ENCODE data around the gene BFSP2. TPM values are rescaled to one million over a fixed set of nuclear protein-coding genes. Genes with fewer than 3 reads are reported as not detected.

The BFSP2 gene, protein sequence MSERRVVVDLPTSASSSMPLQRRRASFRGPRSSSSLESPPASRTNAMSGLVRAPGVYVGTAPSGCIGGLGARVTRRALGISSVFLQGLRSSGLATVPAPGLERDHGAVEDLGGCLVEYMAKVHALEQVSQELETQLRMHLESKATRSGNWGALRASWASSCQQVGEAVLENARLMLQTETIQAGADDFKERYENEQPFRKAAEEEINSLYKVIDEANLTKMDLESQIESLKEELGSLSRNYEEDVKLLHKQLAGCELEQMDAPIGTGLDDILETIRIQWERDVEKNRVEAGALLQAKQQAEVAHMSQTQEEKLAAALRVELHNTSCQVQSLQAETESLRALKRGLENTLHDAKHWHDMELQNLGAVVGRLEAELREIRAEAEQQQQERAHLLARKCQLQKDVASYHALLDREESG
- total RNA-seq (2014; rRNA removed; shearing (Covaris generic)), result 0.40 TPM in 1 of 2 replicates, not detected in the other
- not detected in 2 replicates for polyA plus RNA-seq (2015; cell fraction: cytosol; rRNA removed)
- not detected in 2 replicates for polyA plus RNA-seq (2015; cell fraction: nucleus; rRNA removed)

DNA sequence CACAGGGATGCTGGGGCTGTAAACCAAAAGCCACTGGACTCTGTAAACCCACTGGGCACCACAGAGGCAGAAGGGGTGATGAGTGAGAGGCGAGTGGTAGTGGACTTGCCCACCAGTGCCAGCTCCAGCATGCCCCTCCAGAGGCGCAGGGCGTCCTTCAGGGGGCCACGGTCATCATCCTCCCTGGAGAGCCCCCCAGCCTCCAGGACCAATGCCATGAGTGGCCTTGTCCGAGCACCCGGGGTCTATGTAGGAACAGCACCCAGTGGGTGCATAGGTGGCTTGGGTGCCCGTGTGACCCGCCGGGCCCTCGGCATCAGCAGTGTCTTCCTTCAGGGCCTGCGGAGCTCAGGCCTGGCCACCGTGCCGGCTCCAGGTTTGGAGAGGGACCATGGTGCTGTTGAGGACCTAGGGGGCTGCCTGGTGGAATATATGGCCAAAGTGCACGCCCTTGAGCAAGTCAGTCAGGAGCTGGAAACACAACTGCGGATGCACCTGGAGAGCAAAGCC is at the start of gene BFSP2:
Gene BFSP2, plus strand, starts transcription at position 51 of the 510 bp plus-strand sequence. Its CDS starts 28 bp downstream, at position 79.
- DNase-seq (ENCODE audit: low read depth, low spot score), result no peak
- in situ Hi-C loops (cut with HindIII; ENCODE audit: low pct_unique_long_range_greater_than_20kb, low sequenced_read_pairs), result no loop called here

DNA sequence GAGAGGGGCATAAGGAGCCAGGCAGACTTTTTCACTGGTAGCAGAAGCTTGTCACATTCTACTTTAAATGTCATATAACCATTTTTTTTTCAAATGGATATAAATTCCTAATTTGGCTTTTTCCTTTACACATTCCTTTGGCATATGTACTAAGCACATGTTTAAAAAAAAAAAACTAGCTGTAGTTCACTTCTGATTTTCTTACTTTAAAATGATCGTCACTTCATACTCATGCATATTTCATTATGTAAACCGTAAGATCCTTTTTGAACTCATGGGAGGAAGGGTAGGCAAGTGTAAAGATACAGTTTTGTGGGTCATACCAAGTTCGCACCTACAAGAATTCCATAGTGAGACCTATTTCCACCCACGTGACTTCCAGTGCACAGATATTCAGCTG is 45.1 kb upstream of the BFSP2 start:
- DNase-seq (ENCODE audit: low read depth, low spot score), result no peak
- in situ Hi-C loops (cut with HindIII; ENCODE audit: low pct_unique_long_range_greater_than_20kb, low sequenced_read_pairs), result no loop called here

DNA sequence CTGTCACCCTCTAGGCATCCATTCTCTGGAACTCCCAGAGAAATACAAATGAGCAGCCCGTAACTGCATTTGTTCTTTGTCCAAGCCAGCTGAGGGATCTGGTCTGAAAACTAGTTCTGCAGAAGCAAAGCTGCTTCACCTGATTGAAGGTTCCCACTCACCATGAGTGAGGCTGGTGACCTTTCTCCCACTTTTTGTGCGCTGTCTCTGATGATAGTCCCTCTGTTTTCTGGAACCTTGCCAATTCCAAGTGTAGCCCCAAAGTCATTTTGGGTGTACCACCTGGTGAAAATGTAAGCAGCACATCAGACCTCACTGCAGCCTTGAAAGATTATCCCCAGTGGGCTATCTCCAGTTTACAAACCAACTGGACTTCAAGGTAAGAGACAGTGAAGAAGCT is 39.4 kb upstream of the BFSP2 start:
- in situ Hi-C loops (cut with HindIII; ENCODE audit: low pct_unique_long_range_greater_than_20kb, low sequenced_read_pairs), result no loop called here

DNA sequence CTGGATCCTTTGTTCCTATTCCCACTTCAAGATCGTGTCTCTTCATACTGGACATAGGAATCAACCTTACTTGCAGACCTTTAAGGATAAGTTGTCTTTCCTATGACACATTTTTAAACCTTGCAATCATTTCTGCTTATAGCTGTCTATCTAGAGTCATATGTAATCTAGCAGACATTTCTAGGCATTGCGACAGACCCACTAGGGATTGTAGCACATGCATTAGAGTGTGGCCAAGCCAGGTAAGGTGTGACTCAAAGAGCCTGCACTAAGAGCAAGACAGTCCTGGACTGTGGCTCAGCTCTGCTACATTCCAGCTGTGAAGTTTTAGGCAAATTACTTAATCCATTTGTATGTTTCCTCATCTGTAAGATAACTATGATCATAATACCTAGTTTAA is 38.8 kb upstream of the BFSP2 start:
- in situ Hi-C loops (cut with HindIII; ENCODE audit: low pct_unique_long_range_greater_than_20kb, low sequenced_read_pairs), result no loop called here
- no peak for DNase-seq (ENCODE audit: low read depth, low spot score)

More for the DNA sequence above, 39.4 kb upstream of the BFSP2 start:
- no peak for DNase-seq (ENCODE audit: low read depth, low spot score)

DNA sequence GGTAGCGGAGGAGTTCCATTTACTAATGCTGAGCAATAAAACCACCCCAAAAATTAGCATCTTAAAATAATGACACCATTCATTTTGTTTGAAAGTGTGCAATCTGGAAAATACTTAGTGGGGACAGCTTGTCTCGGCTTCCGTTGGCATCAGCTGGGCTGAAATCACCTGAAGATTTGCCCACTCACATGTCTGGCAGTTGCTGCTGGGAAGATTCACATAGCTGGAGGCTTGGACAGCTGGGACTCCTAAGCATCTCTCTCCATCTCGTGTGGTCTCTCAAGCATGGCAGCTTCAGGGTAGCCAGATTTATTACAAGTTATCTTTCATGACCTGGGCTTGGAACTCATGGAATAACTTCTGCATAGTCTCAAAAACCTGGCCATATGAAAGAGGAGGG is 38.4 kb upstream of the BFSP2 start:
- in situ Hi-C loops (cut with HindIII; ENCODE audit: low pct_unique_long_range_greater_than_20kb, low sequenced_read_pairs), result no loop called here
- no peak for DNase-seq (ENCODE audit: low read depth, low spot score)

DNA sequence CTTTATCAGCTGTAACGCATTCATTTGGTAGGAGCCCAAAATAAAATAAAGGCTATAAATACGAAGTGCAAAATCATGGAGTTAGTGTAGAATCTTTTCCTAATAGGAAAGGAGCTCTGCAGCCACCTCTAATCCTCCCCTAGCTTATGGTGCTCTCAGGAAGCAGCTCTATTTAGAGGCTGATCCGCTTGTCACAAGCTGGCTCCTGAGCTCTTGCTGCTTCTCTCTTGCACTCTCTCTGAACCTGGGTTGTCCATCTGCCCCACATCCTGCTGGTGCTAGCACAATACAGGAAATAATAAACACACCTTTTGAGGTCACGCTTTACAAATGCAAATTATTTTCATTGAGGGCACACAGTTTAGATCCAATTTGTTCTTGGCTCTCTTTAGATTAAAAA is 37.3 kb upstream of the BFSP2 start:
- in situ Hi-C loops (cut with HindIII; ENCODE audit: low pct_unique_long_range_greater_than_20kb, low sequenced_read_pairs), result no loop called here
- DNase-seq (ENCODE audit: low read depth, low spot score), result no peak

DNA sequence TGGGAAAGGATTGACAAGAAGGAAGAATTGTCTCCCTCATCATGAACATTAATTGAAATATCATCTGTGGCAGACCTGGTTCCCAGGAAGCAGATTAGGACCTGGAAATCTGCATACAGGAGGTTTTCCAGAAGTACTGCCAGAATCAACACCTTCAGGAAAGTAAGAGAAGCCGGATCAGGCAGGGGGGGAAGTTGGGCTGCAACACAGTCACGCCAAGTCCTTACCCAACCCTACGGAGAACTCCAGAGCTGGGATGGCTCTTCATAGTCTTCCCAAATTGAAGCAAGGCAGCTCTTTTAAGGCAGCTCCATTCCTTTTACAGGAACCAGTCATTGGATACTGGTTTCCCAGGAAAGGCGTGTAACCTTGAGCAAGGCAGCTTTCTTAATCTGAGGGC is 35.2 kb upstream of the BFSP2 start:
- DNase-seq (ENCODE audit: low read depth, low spot score), result no peak
- in situ Hi-C loops (cut with HindIII; ENCODE audit: low pct_unique_long_range_greater_than_20kb, low sequenced_read_pairs), result no loop called here

DNA sequence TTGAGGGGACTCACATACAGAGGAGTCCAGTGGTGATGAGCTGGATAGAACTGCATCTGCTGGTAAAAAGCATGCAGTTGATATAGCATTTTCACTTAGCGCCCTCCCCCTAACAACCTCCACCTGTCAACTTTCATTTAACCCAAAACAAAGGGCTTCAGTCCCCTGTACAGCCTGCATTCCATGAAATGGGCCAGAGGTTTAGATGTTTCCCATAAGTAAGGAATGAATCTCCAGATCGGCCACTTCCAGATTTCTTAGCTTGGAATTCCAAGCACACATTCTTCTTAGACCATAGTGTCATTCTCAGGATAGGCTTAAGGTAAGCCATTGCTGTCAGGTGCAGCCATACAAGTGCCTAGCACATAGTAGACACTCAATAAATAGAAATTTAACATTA is 32.9 kb upstream of the BFSP2 start:
- in situ Hi-C loops (cut with HindIII; ENCODE audit: low pct_unique_long_range_greater_than_20kb, low sequenced_read_pairs), result no loop called here

DNA sequence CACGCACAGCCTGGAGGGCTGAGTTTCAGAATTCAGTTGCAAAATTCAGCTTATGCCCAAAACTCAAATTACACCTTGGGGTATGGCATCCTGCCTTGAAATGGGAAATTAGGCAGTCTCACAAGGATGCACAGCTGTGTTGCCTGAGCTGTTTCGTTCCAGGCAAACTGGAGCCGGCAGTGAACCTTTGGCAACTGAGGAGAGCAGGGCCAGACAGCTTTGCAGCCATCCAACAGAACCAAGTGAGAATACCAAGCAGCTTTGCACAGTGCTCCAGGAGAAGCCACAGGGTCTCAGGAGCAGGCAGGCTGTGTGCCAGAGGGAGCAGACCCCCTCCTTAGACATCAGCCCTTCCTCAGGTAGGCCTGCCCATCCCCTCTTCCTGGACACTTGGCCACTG is 32.5 kb upstream of the BFSP2 start:
- DNase-seq (ENCODE audit: low read depth, low spot score), result no peak
- in situ Hi-C loops (cut with HindIII; ENCODE audit: low pct_unique_long_range_greater_than_20kb, low sequenced_read_pairs), result no loop called here

More for the DNA sequence above, 32.9 kb upstream of the BFSP2 start:
- DNase-seq (ENCODE audit: low read depth, low spot score), result no peak

DNA sequence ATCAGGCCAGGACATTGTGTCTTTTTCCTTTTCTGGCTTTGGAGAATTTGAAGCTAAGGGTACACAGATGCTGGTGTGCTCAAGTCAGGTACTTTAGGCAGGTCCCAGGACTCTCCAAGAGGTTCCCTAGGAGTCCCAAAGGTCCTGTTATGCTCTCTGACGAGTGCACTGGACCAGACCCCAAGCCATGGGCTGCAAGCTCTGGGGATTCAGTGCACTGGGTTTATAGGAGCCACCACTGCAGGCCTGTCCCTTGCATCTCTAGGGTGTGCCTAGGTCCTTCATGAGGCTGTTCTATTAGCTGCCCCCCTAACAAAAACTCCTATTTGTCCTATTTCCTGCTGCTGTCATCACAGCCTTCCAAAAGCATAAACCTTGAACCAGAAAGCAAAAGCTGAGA is 31.9 kb upstream of the BFSP2 start:
- DNase-seq (ENCODE audit: low read depth, low spot score), result no peak
- in situ Hi-C loops (cut with HindIII; ENCODE audit: low pct_unique_long_range_greater_than_20kb, low sequenced_read_pairs), result no loop called here

DNA sequence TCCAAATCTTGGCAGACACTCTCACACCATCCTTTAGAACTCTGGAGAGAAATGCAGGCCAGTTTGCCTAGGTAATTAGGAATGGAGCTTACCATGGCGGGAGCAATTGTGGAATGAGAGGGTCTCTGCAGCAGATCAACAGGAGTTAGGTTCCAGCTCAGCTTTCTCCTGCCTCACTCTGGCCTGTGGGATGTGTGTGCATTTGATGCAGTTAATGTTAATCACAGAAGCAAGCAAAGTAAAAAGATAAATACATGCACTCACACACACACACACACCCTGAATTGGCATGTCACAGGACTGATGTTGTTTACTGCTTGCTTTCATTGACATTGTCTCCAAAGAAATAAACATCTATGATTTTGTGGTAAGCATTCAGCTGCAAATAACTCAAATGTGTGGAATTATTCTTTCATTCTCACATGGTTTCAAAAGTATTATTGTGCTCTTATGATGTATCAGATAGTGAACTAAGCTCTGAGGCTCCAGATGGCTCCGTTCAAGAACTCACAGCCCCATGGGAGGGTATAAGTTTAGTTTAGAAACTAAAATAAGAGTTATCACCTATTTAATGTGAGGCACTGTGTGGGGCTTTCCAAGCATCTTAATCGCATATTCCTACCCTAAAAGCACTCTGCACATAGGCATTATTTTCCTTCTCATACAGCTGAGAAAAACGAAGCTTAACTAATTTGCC is 31.3 kb upstream of the BFSP2 start:
- no peak for DNase-seq (ENCODE audit: low read depth, low spot score)
- in situ Hi-C loops (cut with HindIII; ENCODE audit: low pct_unique_long_range_greater_than_20kb, low sequenced_read_pairs), result no loop called here

DNA sequence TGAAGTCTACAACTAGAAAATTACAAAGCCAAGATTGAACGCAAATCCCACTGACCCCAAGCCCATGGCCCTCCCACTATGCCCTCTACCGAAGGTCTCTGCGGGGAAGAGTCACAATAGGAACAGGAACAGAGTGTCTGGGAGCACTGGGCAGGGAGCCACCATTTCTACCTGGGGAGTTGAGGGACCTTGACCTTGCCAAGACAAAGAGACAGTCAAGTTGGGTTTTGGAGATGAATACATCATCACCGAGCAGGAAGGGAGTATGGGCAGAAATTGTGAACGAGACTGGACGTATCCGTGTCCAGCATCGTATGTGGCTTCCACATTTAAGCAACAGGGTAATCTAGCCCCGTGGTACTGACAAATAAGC is 30.8 kb upstream of the BFSP2 start:
- DNase-seq (ENCODE audit: low read depth, low spot score), result no peak
- in situ Hi-C loops (cut with HindIII; ENCODE audit: low pct_unique_long_range_greater_than_20kb, low sequenced_read_pairs), result no loop called here

DNA sequence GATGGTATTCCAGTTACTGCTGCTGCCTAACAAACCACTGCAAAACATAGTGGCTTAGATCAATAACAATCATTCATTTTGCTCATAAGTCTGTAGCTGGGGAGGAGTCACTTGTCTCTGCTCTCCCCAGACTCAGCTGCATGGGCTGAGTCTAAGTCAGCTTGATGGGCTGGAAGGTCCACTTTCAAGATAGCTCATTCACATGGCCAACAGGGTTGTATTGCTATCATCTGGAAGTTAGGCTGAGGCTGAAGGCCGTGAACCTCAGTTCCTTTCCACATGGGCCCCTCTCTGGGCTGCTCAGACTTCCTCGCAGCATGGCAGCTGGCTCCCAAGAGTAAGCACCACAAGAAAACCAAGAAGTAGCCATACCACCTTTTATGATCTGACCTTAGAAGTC is 28.7 kb upstream of the BFSP2 start:
- in situ Hi-C loops (cut with HindIII; ENCODE audit: low pct_unique_long_range_greater_than_20kb, low sequenced_read_pairs), result no loop called here
- no peak for DNase-seq (ENCODE audit: low read depth, low spot score)

DNA sequence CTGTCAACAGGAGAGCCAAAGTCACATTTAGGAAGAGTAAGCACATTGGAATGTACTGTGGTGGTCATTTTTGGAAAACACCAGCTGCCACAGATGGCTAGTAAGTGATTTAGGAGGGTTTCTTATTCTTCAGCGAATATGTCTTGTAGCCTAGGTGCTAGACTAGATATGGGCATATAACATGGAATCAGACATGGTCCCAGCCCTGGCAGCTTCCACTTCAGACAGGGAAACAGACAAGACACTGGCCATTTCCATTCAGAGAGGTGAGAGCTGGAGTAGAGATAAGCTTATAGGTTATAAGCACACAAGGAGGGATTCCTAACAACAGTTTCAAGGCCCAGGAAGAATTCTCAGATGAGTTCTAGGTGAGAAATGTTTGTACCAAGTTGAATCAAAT is 28.2 kb upstream of the BFSP2 start:
- in situ Hi-C loops (cut with HindIII; ENCODE audit: low pct_unique_long_range_greater_than_20kb, low sequenced_read_pairs), result no loop called here
- DNase-seq (ENCODE audit: low read depth, low spot score), result no peak

DNA sequence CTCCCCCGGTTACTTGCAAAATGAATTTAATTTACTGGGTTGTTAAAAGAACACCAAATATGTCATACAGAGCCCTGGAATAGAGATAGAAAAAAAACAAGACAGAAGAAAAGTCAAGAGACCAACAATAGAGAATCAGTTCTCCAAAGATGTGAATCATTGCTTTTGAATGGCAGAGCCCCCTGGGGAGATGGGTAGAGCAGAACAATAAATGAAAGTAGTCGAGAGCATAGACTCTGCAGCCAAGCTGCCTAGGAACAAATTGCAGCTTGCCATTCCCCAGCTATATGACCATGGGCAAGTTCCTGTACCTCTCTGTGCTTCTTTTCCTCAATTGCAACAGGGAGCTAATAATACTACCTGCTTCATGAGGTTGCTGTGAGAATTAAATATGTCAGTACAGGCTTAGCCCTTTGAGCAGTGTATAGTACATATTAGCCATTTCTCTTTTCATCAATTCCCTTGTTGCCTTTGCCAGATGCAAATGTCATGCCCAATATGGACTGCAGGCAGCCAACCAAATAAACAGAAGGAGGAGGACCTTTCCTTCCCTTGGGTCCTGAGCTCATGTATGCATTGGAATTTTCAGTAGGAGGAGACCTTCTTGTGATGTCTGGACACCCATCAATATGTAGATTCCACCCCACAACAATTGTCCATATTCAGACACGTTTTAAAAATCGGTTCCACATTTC is 25.0 kb upstream of the BFSP2 start:
- in situ Hi-C loops (cut with HindIII; ENCODE audit: low pct_unique_long_range_greater_than_20kb, low sequenced_read_pairs), result no loop called here
- DNase-seq (ENCODE audit: low read depth, low spot score), result peak; percentile 86

DNA sequence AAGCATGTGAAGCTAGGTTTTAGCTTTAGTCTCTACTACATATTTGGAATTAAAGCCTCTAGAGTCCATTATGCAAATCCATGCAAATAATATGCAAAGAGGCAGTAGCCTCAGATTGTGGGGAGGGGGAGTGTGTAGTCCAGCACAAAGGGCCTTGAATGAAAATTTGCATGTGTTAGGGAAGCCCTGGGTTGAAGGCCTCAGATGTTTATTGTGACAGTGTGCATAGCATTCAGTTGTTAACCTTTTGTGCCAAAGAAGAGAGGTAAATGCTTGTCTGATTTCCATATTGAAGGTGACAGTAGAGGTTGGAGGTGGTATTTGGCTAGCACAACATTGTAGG is 24.5 kb upstream of the BFSP2 start:
- in situ Hi-C loops (cut with HindIII; ENCODE audit: low pct_unique_long_range_greater_than_20kb, low sequenced_read_pairs), result no loop called here
- DNase-seq (ENCODE audit: low read depth, low spot score), result no peak

DNA sequence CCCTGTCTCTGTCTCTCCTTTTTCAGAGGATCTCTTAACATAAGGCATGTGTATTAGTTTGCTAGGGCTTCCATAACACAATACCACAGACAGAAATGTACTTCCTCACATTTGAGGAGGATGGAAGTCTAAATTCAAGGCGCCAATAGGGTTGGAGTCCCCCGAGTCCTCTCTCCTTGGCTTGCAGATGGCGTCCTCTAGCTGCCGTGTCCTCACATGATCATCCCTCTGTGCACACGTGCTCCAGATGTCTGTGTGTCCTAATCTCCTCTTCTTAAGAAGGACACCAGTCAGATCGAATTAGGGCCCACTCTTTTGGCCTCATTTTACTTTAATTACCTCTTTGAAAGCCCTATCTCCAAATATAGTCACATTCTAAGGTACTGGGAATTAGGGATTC is 23.0 kb upstream of the BFSP2 start:
- in situ Hi-C loops (cut with HindIII; ENCODE audit: low pct_unique_long_range_greater_than_20kb, low sequenced_read_pairs), result no loop called here
- DNase-seq (ENCODE audit: low read depth, low spot score), result peak; percentile 44

DNA sequence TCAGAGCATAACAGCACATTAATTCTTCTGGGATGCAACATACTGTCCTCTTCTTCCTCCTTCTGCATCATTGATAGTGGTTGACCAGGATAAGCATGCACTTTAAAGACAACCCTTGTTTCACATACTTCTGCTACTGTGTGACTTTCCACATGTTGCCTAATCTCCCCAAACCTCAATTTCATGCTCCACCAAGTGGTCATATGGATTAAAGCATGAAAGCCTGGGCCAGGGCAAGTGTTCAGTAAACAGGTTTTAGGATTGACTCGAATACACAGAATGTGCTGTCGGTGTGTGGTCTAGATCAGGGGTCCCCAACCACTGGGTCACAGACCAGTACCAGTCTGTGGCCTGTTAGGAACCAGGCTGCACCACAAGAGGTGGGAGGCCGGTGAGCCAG is 22.5 kb upstream of the BFSP2 start:
- in situ Hi-C loops (cut with HindIII; ENCODE audit: low pct_unique_long_range_greater_than_20kb, low sequenced_read_pairs), result no loop called here
- peak; percentile 71 for DNase-seq (ENCODE audit: low read depth, low spot score)

All from SK-MEL-5 (cell line).